Ammon's horn (tissue), 1 donor: ENCODE data around the gene CTTNBP2.
A peak's percentile ranks its signal among the peaks of the same experiment; 100 is the strongest.

Experiments
- DNase-seq: peaks from one replicate; pipeline ENCODE4 v3.0.0-alpha.2; 2016; ENCODE audit warnings: low spot score

The CTTNBP2 gene

DNA sequence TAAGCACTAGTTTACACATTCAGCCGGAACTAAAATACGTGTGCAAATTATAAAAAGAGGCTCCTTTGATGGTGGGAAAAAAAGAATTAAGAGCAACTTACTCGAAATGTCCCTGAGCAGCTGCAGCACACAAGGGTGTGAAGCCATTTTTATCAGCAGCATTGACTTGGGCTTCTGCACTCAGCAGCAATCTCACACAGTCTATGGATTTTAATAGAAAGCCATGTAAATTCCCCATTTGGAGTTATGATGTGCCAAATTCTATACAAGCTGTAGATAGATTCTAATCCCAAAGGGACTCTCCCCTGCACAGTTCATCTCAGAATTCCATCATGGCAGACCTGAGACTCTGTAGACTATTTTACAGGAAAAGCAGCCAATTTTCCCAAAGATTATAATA lies 90.5 kb downstream of the CTTNBP2 start:
- no peak for DNase-seq

DNA sequence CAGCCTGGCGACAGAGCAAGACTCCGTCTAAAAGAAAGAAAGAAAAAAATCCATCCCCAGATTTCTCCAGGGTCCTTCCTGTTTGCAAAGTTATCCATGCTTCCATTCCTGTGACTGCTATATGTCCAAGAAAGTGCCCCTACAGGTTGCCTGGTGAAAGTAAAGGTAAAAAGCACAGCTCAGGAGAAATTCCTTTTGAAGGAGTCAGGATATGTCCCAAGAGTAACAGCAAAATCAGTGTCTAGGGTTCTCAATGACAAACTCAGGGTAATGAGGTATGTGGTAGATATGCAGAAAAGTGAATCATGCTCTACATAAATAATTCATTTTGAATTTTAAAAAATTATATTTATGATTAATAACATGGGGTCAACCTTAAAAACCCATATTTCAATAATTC lies 91.5 kb downstream of the CTTNBP2 start:
- no peak for DNase-seq

DNA sequence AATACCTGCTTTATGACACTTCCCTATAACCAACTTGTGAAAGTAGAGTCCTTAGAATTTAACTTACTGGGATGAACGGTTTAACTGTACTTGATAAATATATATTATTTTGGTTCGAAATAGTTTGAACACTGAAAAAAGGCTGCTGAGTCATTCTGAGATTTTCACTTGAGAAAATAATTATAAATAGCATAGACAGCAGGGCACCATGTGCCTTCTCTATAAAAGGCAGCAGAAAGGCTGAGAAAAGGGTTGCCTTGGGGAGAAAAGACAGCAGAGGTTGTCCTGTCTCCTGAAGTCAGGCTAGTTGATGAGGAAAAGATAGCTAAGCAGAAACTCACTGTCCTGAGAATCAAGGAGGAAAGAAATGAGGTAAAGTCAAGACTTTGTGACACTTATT lies 92.4 kb downstream of the CTTNBP2 start:
- peak; percentile 42 for DNase-seq

DNA sequence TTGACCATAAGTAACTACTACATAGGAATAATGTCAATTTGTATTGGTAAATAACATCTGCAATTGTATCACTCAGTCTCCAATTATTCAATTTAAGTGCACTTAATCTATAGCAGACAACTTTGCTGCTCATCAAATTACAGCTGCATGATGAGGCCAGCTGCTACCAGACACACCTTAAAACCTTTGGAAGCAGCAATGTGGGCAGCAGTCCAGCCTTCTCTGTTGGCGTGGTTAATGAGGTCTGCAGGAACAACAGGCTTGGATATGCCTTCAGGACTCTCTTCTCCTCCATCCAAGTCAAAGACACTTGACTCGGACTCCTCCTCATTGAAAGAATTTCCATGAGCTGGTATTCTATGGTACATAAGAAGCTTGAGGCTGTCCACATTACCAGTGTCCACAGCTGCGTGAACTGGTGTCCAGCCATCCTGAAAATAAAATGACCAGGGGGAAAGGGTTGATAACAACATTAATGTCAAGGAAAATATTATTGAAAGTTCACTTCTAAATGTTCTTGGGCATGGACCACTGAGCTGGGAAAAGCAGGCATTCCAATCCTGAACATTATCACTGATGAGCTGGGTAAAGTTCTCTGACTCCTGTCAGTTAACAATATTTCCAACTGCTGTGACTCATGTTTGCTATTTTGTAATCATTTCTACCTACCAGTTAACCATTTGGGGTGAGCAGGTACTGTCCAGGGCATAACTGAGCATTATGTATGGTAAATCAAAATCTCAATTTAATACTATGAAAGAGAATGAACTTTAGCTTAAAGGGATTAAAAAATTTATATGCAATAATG lies 95.7 kb downstream of the CTTNBP2 start:
- no peak for DNase-seq

DNA sequence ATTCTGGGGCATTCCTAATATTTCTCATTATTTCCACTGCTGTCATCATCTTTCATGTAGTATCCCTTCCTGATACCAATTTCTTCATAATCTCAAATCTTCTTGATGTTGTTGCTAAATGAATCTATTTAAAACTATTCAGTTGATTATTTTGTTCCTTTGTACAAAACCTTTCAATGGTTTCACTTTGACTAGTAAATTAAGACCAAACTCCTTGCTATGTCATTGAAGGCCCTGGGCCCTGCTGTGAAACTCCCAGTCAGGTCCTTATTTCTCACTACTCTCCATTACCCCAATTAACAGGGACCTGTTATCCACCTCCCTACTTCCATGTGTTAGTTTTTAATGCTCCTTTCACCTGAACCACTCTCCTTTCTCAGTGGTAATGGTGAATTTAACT lies 97.0 kb downstream of the CTTNBP2 start:
- no peak for DNase-seq

DNA sequence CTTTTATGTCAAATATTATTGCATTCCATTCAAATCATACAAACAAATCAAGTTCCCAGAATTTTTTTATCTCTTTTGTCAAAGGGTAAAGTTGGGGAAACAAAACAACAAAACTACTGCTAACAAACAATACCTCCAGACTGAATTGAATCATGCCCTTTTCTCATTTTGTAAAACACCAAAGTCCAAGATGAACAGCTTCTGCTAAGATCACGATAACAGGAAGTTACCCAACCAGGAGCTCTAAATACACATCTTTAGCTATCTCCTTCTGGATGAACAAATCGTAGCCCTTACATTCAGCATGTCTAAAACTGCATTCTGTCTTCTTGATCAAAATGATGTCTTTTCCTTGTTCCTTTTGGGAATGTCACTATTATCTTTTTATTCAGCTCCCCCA lies 97.4 kb downstream of the CTTNBP2 start:
- DNase-seq = no peak

DNA sequence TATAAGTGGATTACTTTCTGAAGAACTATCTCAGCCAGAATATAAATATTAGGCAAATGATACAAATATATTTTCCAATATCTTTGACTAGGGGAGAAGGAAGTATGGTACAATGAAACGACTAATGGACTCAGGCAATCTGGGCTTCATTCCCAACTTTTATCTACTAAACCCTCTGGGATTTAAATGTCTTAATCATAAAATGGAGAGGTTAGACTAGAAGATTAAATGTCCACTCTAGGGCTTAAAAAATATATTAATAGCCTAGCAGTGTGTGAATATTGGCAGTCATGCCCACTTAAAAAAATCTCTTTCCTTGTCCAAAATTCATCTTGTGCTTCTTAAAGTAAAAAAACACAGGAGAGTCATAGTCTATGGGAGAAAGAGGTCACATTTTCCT lies 98.3 kb downstream of the CTTNBP2 start:
- no peak for DNase-seq

DNA sequence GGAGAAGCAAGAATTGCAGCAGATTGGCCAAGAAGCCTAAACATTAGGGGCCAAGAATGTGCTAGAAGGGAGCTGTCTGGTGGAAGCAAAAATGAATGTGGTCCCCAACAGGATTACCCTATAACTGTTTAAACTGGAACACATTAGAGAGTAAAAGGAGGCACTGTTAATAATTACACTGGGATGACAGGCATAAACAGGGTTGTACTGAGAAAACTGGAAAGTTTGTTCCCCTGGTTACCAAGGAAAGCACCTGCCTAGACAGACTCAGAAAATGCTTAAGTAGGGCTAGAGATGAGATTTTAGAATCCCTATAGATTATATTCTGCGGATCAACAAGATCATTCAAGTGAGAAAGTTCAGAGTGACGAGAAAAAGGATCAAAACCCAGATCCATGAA lies 100.8 kb downstream of the CTTNBP2 start:
- no peak for DNase-seq

DNA sequence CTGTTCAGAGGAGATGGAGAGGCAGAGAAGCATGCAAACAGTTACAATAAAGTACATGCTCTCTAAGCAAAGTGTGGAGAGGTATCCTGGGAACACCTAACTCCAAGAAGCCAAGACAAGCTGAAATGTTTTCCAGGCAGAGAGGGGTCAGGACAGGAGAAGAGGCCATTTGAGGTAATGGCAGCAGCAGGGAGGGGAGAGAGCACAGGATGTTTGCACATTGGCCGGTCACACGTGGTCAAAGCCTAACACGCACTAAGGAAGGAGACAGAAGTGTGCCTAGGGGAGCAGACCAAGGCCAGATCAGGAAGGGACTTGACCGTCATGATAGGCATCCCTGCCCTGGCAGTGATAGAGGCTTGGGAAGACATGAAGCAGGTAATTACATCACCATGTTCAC lies 101.5 kb downstream of the CTTNBP2 start:
- no peak for DNase-seq

DNA sequence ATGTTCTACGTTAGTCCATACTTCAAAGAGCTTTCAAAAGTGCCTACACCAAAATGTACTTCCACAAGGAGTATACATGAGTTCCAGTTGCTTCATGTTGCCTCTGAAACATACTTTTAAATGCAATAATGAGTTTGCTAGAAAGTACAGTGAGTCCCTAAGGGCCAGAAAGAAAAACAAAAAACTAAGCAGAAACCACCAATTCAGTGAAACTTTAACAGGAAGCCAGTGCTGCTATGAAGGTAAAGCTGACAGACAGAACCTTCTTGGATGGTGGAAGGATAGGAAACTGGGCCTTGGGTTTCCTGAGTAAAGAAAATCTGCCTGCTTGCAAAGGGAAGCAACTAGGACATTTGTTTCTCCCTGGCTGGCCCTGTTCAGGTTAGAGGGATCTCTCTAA lies 104.2 kb downstream of the CTTNBP2 start:
- DNase-seq = no peak

DNA sequence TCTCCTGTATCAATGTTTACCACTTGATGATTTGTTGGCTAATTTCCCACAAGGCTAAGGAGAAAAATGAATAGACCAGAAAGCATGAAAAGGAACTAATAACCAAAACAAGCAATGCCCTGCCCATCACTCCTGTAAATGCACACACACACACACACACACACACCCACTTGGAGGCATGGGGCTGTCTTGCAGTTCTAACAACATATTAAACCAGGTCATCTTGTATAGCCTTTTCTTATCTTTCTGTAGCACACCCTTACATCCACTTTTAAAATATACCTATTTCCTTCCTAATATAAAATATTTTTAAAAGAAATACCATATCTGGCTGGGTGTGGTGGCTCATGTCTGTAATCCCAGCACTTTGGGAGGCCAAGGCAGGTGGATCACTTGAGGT lies 105.3 kb downstream of the CTTNBP2 start:
- no peak for DNase-seq

DNA sequence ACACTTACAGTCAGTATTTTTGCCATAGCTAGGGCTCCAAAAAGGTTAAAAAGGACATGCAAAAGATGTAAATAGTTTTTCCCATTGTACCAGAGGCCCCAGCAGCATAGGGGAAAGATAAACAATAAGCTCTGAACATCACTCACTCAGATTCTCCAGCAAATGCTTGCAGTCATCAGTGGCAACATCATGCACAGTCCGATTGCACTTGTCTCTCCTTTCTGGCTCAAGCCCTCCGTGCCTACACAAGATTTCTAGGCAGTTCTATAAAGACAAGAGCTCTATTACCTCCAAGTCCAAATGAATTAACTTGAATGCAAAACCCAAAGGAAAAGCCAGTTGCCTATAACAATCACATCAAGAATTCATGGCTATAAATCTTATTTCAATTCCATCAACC lies 106.3 kb downstream of the CTTNBP2 start:
- peak; percentile 49 for DNase-seq

DNA sequence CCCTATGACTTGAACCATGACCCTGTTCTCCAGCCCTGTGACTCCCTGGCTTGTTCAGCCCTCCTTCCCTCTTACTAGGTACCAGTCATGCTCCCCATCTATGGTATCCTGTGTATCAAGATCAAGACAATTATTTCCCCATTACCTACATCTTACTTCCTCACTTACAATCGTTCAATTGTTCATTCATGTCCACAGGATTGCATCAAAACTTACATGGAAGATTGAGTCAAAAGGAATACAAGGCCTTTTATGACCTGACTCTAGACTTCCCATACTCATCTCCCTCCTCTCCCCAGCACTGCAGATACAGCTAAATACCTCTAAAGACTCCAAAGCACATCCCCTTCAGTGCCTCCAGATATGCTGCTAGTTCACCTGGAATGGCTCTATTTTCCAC lies 109.2 kb downstream of the CTTNBP2 start:
- DNase-seq = no peak

DNA sequence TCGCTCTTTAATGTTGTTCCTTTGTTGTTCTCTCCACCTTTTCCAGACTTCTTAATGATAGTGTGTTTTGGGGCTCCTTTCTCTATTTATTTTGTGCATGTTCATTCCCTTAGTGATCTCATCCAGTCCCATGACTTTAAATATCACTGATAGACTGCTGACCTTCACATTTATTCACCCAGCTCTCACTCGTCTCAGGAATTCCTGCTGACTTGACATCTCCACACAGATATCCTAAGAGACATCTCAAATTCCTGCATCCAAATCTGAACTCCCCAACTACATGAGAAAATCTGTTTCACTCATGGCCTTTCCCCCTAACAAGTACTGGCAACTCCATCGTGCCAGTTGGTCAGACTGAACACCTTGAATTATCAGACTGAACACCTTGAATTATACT lies 111.2 kb downstream of the CTTNBP2 start:
- no peak for DNase-seq

DNA sequence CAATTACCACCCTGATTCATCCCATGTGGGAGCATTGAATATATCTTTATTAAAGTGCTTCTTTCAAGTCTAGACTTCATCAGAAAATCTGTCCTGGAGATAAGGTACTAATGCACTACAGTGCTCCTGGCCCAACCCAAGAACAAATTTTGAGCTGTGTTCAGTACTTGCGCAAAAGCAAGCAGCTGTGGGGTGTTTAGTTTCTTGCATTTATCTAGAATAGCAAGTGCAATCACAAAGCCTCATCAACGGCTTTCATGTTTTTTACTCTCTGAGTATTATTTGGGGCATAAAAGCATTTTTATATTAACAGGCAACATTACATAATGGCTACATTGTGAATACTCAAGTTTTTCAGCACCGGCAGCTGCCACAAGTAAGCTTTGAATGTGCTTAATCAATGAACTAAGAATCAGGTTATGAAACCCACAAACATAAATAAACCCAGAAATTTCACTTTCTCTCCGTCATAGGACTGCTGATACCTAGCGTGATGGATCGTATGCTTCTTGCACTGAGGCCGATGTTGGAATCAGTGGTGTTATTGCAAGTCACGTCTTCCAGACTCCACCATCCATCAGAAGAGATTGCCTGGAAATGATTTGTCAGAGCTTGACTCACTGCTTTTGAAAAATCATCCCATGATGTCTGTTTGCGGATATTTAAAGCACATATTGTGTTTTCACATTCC lies 113.1 kb downstream of the CTTNBP2 start:
- DNase-seq = peak; percentile 63

DNA sequence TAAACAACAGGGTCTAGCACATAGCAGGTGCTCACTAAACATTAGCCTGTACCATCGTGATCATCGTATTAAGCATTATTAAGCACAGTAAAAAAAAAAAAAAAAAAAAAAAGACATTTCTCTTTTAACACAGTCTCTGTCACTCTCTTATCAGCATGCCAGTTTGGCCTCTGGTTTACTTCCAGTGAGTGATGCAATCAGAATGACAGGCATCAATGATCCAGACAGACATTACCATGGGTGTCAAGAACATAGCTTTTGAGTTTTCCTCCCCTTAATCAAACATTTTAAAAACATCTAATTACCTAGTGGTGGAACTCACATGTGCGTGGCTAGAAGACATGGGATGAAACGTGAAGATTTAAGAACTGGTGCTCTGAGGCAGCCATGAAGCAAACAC lies 115.8 kb downstream of the CTTNBP2 start:
- no peak for DNase-seq

DNA sequence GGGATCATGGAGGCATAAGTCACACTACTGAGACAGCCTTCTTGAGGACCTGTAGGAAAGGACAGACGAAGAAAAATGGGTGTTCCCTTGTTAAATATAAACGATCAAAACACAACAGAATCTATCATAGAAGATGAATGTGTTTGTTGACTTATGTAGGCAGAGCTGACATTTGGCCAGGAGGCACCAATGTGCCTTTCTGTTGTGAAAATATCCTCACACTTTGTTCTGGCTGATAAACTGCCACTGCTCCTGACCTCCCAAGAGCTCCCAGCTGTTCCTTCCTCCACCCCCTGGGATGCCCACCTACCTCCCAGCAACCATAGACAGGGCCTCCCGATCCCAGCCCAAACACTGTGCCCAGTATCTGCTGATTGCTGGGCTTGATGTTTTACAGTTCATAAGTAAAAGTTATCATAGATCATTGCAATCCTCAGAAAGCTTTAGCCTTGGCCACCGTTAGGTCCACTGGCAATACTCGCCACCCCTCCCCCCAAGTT lies 116.6 kb downstream of the CTTNBP2 start:
- DNase-seq = no peak

DNA sequence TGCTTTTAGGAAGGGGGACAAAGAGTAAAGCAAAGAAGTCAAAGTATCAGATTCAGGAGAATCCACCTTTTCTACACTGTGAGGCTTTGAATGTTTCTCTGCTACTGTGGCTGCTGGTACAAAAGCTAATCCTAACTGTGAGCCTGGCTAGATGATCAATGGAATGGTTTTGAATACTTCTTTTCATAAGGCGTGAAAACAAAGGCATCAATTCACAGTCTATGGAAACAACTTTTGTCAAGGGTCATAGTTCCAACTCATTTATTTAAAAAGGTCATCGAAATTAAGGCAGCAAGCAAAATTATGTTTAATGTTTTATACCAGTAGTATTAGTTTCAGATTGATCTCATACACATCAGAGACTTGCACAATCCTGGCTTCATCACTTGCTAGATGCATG lies 118.1 kb downstream of the CTTNBP2 start:
- DNase-seq = no peak

DNA sequence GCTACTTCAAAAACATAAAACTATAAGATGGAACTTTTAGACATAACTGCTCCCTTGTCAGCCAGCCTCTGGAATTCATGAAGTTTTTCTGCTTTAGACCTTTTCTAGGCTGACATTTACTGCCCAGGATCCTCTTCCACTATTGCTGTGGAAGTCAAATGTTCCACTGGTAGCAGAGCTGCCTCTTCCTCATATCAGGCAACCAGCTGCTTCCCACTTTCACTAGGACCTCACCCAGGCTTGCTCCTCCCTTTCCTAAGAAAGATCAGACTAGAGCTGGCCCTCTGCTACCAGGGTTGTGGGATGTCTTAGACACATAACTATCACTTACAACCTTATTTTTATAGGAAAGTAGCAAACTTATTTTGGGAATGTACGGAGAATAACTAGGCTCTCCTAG lies 121.5 kb downstream of the CTTNBP2 start:
- DNase-seq = peak; percentile 64

DNA sequence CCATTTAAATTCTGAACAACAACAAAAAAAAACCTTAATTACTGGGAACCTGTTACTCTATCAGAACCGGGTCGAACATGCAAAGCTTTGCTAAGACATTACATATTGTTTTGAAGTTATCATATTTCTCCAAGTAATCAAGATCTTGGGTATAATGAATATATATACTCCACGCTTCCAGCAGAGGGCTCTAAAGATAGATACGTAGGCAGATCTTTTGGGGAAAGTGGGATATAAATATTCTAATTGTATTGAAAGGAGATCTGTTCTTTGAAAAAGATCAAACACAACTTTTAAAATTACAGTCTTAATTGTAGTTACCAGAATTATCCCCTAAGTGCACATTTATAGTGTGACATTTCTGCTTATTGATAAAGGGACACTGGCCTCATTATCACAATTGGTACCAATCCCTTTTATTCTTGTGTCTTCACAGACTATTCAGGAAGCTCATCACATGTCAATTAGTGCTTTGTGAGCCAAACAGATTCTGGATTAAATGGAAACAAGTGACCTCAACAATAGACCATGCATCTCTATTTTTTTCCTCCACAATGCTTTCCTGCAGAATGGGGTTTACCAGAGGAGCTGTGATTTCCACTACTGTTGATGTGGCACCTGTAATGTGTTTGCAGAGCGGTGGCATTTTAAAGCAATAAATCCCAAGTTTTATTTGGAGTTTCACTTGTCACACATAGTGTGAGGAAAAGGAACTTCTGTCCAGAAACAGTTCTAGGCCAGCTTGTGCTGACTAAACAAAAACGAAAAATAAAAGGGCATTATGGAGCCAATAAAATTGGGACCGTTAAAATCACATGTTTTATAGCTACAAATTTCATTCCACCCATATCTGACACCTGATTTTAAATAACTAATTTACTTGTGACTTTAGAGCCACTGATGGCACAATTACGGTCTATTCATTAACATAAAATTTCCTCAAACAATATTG lies 122.4 kb downstream of the CTTNBP2 start:
- peak; percentile 71 for DNase-seq

DNA sequence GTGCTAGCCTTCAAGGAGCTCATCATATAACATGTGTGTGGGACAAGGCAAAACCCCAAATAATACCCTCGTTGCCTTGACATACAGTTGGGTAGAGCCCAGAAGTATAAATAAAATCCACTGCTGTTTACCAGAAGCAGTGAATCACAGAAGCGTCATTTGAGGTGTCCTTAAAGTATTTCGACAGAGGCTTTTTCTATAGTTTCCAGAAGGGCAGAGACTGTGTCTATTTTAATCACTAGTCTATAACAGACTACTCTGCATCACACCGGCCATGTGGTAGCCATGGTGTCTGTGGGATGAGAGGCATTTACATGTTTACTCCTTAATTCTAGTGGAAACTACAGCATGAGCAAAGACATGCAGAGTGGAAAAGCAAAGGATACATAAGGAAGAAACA lies 131.3 kb downstream of the CTTNBP2 start:
- no peak for DNase-seq

DNA sequence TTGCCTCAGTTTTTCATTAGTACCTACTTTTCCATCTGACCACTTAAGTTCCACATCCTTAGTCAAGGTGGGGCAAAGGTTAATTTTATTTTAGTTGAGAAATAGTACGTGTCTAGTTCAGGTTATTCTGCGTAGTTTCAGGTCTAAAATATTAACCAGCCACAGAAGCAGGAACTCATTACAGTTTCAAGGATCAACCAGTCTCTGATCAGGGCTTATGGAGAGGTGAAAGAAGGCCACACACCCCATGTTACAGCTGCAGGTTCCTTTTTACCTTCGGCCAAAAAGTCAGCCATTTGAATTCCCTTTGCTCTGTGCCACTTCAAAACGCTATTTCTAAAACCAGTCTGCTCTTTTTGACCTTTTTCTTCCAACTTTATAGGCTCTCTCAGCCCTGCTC lies 134.2 kb downstream of the CTTNBP2 start:
- DNase-seq = no peak
